ENCODE results near the gene TMEM114.

DNA sequence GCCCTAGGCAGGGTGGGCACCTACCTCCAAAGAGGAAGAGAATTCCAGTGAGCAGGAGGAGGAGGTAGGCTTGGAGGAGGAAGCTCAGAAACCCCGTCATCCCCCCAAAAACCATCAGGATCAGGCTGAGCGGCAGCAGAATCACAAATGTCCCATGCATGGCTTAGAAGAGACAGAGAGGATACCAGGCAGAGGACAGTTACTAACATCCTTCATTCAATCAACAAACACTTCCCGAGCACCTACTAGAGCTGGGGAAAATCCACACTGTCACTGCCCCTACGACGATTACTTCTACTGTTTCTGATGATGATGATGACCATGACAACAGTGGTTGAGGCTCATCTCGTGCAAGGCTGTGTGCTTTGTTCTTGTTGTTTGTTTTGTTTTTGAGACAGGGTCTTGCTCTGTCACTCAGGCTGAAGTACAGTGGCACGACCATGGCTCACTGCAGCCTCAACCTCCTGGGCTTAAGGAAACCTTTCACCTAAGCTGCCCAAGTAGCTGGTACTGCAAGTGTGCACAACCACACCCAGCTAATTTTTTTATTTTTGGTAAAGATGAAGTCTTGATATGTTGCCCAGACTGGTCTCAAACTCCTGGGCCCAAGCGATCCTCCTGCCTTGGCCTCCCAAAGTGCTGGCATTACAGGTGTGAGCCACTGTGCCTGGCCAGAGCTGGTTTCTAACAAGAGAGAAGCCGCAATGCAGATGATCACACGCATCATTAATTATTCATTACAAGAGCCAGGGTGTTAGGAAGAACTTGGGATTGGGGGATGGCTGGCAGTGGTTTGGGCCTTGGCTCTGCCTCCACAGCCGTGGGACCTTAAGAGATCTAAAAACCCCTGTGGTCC, 18.0 kb downstream of the TMEM114 start:
- TF ChIP-seq POLR2A (IDR thresholded peaks at IDR 0.05; ENCODE audit: low read length) = no peak
- no peak for TF ChIP-seq NR3C1 (IDR thresholded peaks at IDR 0.05)
- TF ChIP-seq TP53 (CRISPR knock-in tag; IDR thresholded peaks at IDR 0.05) = no peak
- TF ChIP-seq HDAC2 (IDR thresholded peaks at IDR 0.05) = no peak
- no peak for TF ChIP-seq CTCF (IDR thresholded peaks at IDR 0.05)
- no peak for TF ChIP-seq EP300 (IDR thresholded peaks at IDR 0.05)
- TF ChIP-seq RCOR1 (IDR thresholded peaks at IDR 0.05; ENCODE audit: low read depth, low read length) = no peak
- TF ChIP-seq USF2 (IDR thresholded peaks at IDR 0.05) = no peak
- TF ChIP-seq JUNB (IDR thresholded peaks at IDR 0.05) = no peak
- TF ChIP-seq FOSL2 (IDR thresholded peaks at IDR 0.05) = no peak
- TF ChIP-seq FOSL2 (CRISPR knock-in tag; IDR thresholded peaks at IDR 0.05) = no peak
- TF ChIP-seq MAFK (IDR thresholded peaks at IDR 0.05; ENCODE audit: partially characterized antibody) = no peak
- TF ChIP-seq ZSCAN20 (CRISPR knock-in tag; IDR thresholded peaks at IDR 0.05) = no peak
- TF ChIP-seq, protein P1, sequence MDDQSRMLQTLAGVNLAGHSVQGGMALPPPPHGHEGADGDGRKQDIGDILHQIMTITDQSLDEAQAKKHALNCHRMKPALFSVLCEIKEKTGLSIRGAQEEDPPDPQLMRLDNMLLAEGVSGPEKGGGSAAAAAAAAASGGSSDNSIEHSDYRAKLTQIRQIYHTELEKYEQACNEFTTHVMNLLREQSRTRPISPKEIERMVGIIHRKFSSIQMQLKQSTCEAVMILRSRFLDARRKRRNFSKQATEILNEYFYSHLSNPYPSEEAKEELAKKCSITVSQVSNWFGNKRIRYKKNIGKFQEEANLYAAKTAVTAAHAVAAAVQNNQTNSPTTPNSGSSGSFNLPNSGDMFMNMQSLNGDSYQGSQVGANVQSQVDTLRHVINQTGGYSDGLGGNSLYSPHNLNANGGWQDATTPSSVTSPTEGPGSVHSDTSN (IDR thresholded peaks at IDR 0.05) = no peak
- no peak for TF ChIP-seq JUN (IDR thresholded peaks at IDR 0.05)

All from A549 (cell line).